ENCODE results near the gene TSFM. TPM values are rescaled to one million over a fixed set of nuclear protein-coding genes. Genes with fewer than 3 reads are reported as not detected.
"Not testable (repeated sequence)": the region's sequence is repeated elsewhere in the genome, so short reads cannot be mapped to it uniquely, and the experiment has no call there.

Gene TSFM
- total and polyA plus RNA-seq, 4 donors = 17.1 to 40.0 (median 26.0) TPM

- H3K27me3 ChIP-seq (ENCODE audit: control insufficient read depth in 3 of 3, insufficient read depth in 3 of 3, low read length in 2 of 3); ATAC-seq (ENCODE audit: insufficient read depth, low FRiP score); H3K27ac ChIP-seq (ENCODE audit: low read depth in 1 of 2, low read length in 1 of 2); DNase-seq; H3K9ac ChIP-seq (ENCODE audit: insufficient read depth in 1 of 2, low read length in 2 of 2); H3K9me3 ChIP-seq (ENCODE audit: control insufficient read depth in 4 of 4, insufficient read depth in 3 of 4, low read length in 3 of 4); H3K4me3 ChIP-seq: not testable (repeated sequence)
- H3K36me3 ChIP-seq (ENCODE audit: control insufficient read depth in 4 of 4, insufficient read depth in 4 of 4, low read length in 4 of 4) = peaks cover 17 to 66% (median 54%) of the 10 kb centered on the region in 4 donors
- H3K4me1 ChIP-seq (ENCODE audit: control insufficient read depth in 5 of 5, insufficient read depth in 5 of 5, low read length in 5 of 5) = peaks cover 0 to 12% (median 5%) of the 10 kb centered on the region in 5 donors
- 90% methylated on average over 5 of the region's 5 CpGs for WGBS, 2 donors
Observed at GRCh38 chr12:57821015-57821414, 38.4 kb downstream of the TSFM start.

GRCh38 chr12:57821474-57822214 is 39.1 kb downstream of the TSFM start:
- Histone ChIP-seq H3K9me3 (ENCODE audit: control insufficient read depth in 4 of 4, insufficient read depth in 3 of 4, low read length in 3 of 4) (no peaks in the 10 kb centered on the region), H3K4me1 (ENCODE audit: control insufficient read depth in 5 of 5, insufficient read depth in 5 of 5, low read length in 5 of 5) (peaks cover 0 to 11% (median 4%) of the 10 kb centered on the region in 5 donors), H3K27ac (ENCODE audit: low read depth in 1 of 2, low read length in 1 of 2) (peak overlapping the region in 1 of 2 donors; percentile 52), H3K4me3 (no peak overlapping the region), H3K27me3 (ENCODE audit: control insufficient read depth in 3 of 3, insufficient read depth in 3 of 3, low read length in 2 of 3) (no peaks in the 10 kb centered on the region), H3K36me3 (ENCODE audit: control insufficient read depth in 4 of 4, insufficient read depth in 4 of 4, low read length in 4 of 4) (peaks cover 20 to 72% (median 60%) of the 10 kb centered on the region in 4 donors), H3K9ac (ENCODE audit: insufficient read depth in 1 of 2, low read length in 2 of 2) (no peak overlapping the region)
- ATAC-seq (ENCODE audit: insufficient read depth, low FRiP score) (no peak), DNase-seq (no peak)
- 84 to 91% methylated on average over 10 of the region's 10 CpGs for whole genome bisulfite sequencing, 2 donors
- no peak for TF ChIP-seq CTCF (IDR thresholded peaks at IDR 0.05; ENCODE audit: control extremely low read depth, extremely low read depth)

- 80 to 84% methylated on average over 10 of the region's 10 CpGs for WGBS, 2 donors
- H3K4me1 ChIP-seq (ENCODE audit: control insufficient read depth in 5 of 5, insufficient read depth in 5 of 5, low read length in 5 of 5) = peaks cover 0 to 11% (median 2%) of the 10 kb centered on the region in 5 donors
- H3K27ac ChIP-seq (ENCODE audit: low read depth in 1 of 2, low read length in 1 of 2) = peak overlapping the region; percentile 25 to 59
- no peaks in the 10 kb centered on the region for H3K9me3 ChIP-seq (ENCODE audit: control insufficient read depth in 4 of 4, insufficient read depth in 3 of 4, low read length in 3 of 4)
- no peak for ATAC-seq (ENCODE audit: insufficient read depth, low FRiP score)
- DNase-seq = no peak
- H3K27me3 ChIP-seq (ENCODE audit: control insufficient read depth in 3 of 3, insufficient read depth in 3 of 3, low read length in 2 of 3) = no peaks in the 10 kb centered on the region
- H3K4me3 ChIP-seq = no peak overlapping the region
- TF ChIP-seq CTCF (IDR thresholded peaks at IDR 0.05; ENCODE audit: control extremely low read depth, extremely low read depth) = no peak
- H3K9ac ChIP-seq (ENCODE audit: insufficient read depth in 1 of 2, low read length in 2 of 2) = no peak overlapping the region
- H3K36me3 ChIP-seq (ENCODE audit: control insufficient read depth in 4 of 4, insufficient read depth in 4 of 4, low read length in 4 of 4) = peaks cover 24 to 81% (median 69%) of the 10 kb centered on the region in 4 donors
Observed at GRCh38 chr12:57822392-57823130, 40.0 kb downstream of the TSFM start.

Data from lung (tissue), 12 donors.